Nephron progenitor cell (in vitro differentiated cells): ENCODE data around the gene PARP11.

ENCODE experiments used
- DNase-seq: peaks from one replicate; pipeline ENCODE4 v3.0.0; 2021
- H3K27ac Mint-ChIP-seq: 2 replicates; pipeline ENCODE4 v1.8.0; 2021; ENCODE audit warnings: mild to moderate bottlenecking, moderate library complexity, mixed read lengths
- H3K27me3 Mint-ChIP-seq: 2 replicates; pipeline ENCODE4 v1.8.0; 2021; ENCODE audit warnings: mild to moderate bottlenecking, low read depth, mixed read lengths; ENCODE audit not compliant: poor library complexity
- H3K36me3 Mint-ChIP-seq: 2 replicates; pipeline ENCODE4 v1.8.0; 2021; ENCODE audit warnings: low read depth, mixed read lengths
- H3K4me1 Mint-ChIP-seq: 2 replicates; pipeline ENCODE4 v1.8.0; 2021; ENCODE audit warnings: mixed read lengths
- H3K4me3 Mint-ChIP-seq: 2 replicates; pipeline ENCODE4 v1.8.0; 2021; ENCODE audit warnings: mild to moderate bottlenecking, moderate library complexity, mixed read lengths
- H3K9me3 Mint-ChIP-seq: 2 replicates; pipeline ENCODE4 v1.8.0; 2021; ENCODE audit warnings: mild to moderate bottlenecking, moderate library complexity, mixed read lengths
- TF ChIP-seq, protein P1 (sequence below): fragments of 200-600 bp; sonication (generic); IDR thresholded peaks from 2 replicates; pipeline ENCODE4 v1.5.0; 2021; ENCODE audit warnings: antibody characterized with exemption

The PARP11 gene

DNA sequence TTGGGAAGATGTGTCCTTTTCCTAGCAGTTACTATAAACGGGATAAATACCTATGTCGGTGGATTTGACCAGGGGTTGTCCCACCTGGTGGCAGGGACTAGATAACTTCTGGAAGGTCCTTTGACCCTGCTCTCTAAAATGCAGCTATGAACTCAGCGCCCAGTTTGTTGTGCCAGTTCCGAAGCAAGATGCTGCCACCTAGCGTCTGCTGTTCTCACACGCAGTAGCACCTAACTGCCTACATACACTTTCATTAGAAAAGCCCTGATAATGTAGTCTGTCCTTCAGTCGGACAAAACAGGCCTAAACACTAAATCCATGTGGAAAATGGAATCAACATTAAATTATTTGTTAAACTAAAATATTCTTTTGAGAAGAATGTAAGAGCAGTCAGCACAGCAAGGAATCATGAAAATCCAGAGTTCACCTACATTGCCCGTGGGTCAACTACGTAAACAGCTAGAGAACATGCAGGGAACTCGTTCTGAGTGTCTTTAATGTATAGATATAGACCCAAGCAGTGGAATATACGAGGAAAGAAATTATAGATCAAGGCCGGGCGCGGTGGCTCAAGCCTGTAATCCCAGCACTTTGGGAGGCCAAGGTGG is 69.2 kb downstream of the PARP11 start:
- no peak overlapping the region for H3K27ac Mint-ChIP-seq
- peaks cover 34% of the 10 kb centered on the region for H3K4me1 Mint-ChIP-seq
- peak; percentile 73 for DNase-seq
- no peak overlapping the region for H3K4me3 Mint-ChIP-seq
- H3K27me3 Mint-ChIP-seq, result peaks cover 4% of the 10 kb centered on the region
- H3K36me3 Mint-ChIP-seq, result no peaks in the 10 kb centered on the region
- TF ChIP-seq, protein P1, sequence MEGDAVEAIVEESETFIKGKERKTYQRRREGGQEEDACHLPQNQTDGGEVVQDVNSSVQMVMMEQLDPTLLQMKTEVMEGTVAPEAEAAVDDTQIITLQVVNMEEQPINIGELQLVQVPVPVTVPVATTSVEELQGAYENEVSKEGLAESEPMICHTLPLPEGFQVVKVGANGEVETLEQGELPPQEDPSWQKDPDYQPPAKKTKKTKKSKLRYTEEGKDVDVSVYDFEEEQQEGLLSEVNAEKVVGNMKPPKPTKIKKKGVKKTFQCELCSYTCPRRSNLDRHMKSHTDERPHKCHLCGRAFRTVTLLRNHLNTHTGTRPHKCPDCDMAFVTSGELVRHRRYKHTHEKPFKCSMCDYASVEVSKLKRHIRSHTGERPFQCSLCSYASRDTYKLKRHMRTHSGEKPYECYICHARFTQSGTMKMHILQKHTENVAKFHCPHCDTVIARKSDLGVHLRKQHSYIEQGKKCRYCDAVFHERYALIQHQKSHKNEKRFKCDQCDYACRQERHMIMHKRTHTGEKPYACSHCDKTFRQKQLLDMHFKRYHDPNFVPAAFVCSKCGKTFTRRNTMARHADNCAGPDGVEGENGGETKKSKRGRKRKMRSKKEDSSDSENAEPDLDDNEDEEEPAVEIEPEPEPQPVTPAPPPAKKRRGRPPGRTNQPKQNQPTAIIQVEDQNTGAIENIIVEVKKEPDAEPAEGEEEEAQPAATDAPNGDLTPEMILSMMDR, result peak; percentile 86
- H3K9me3 Mint-ChIP-seq, result no peaks in the 10 kb centered on the region

DNA sequence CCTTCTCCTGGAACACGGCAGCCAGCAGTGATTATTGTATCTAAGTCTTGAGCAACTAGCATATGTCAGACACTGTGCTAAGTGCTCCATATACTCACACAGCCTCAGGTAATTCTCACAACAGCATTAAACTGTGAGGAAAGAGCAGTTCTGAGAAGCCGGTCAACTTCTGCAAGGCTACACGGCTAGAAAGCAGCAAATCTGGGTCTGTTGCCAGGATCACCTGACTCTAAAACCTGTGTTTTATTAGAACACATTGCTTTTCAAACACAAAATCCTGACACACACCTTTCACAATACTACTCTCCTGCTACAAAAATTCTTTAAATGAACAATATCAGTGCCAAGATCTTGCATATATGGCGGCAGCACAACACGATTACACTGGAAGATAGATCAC is 70.5 kb downstream of the PARP11 start:
- Mint-ChIP-seq H3K4me1 (peaks cover 36% of the 10 kb centered on the region), H3K4me3 (no peak overlapping the region), H3K27ac (no peak overlapping the region), H3K36me3 (peaks cover 8% of the 10 kb centered on the region), H3K9me3 (peaks cover 5% of the 10 kb centered on the region), H3K27me3 (peaks cover 4% of the 10 kb centered on the region)
- TF ChIP-seq, protein P1, result no peak
- DNase-seq, result no peak

GRCh38 chr12:3797531-3798048 is 75.6 kb downstream of the PARP11 start:
- DNase-seq, result no peak
- Mint-ChIP-seq H3K4me1 (peaks cover 75% of the 10 kb centered on the region), H3K27me3 (peaks cover 4% of the 10 kb centered on the region), H3K36me3 (peaks cover 13% of the 10 kb centered on the region), H3K4me3 (peak overlapping the region; percentile 21), H3K9me3 (peaks cover 5% of the 10 kb centered on the region), H3K27ac (no peak overlapping the region)
- TF ChIP-seq, protein P1, result no peak

DNA sequence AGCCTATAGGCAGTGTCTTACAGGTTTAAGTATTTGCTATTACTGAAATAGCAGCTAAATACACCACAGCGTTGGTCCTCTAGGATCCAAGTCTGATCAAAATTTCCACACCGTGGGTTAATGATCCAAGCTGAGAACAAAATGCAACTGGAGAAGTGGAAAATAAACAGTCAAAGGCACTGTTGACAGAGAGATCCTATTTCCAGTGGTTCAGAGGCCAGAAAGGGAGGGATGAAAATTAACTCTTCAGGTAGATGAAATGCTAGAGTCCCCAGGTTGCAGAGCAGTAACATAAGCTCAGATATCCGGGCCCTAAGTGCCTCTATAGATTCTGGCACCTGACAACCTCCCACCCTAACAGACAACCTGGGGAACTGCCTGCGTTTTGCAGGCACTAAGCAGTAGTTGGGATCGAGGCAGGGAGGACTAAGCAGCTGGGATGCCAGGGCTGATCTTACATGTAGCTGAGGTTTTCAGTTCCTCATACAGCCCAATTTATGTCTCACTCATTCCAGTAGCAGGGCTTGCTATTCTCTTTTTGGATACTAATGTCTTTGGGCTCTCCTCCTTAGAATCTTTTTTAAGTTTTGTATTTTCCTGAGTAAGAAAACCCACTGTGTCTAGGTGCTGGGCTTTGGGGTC is 77.6 kb downstream of the PARP11 start:
- no peak for DNase-seq
- TF ChIP-seq, protein P1, result no peak
- Mint-ChIP-seq H3K27ac (no peak overlapping the region), H3K9me3 (peaks cover 5% of the 10 kb centered on the region), H3K27me3 (no peaks in the 10 kb centered on the region), H3K36me3 (peaks cover 13% of the 10 kb centered on the region), H3K4me3 (peak overlapping the region; percentile 6), H3K4me1 (peaks cover 68% of the 10 kb centered on the region)

GRCh38 chr12:3795066-3795465 is 78.1 kb downstream of the PARP11 start:
- Mint-ChIP-seq H3K27ac (no peak overlapping the region), H3K9me3 (peaks cover 5% of the 10 kb centered on the region), H3K4me1 (peaks cover 68% of the 10 kb centered on the region), H3K36me3 (peaks cover 13% of the 10 kb centered on the region), H3K4me3 (no peak overlapping the region), H3K27me3 (peaks cover 3% of the 10 kb centered on the region)
- TF ChIP-seq, protein P1, result no peak
- DNase-seq, result no peak
